Measurements from ENCODE around the gene PRSS2. TPM values are rescaled to one million over a fixed set of nuclear protein-coding genes. Genes with fewer than 3 reads are reported as not detected.

The PRSS2 gene
- total RNA-seq, result not detected in 2 replicates

DNA sequence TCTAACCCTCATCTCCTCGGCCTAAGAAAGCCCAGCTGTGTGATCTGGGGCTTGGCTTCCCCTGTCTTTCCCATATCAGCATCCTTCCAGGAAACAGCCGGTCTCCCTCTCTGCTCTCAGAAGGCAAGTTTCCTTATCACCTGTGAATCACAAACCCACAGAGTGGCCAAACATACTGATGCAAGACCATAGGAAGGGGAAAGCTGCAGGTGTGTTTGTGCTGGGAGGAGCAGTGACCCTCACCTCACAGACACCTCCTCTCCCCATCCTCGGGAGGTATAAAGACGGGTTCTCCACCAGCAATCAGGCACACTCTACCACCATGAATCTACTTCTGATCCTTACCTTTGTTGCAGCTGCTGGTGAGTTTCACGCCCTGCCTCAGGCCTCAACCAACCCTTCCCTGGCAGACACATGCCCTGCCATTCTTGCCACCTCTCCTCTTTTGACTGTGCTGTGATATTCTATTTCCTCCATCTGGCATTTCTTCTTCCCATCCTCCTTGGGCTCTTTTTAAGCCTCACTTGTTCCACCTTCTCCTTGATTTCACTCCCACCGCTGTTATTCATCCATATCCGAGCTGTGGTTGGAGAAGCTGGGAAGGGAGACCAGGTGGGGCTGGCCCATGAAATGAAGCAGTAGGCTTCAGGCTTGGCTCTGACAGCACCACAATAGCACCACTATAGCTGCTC, at the start of gene PRSS2:
Gene PRSS2, plus strand, starts transcription at position 310 of the 692 bp plus-strand sequence. Its CDS starts 13 bp downstream, at position 323.

DNA sequence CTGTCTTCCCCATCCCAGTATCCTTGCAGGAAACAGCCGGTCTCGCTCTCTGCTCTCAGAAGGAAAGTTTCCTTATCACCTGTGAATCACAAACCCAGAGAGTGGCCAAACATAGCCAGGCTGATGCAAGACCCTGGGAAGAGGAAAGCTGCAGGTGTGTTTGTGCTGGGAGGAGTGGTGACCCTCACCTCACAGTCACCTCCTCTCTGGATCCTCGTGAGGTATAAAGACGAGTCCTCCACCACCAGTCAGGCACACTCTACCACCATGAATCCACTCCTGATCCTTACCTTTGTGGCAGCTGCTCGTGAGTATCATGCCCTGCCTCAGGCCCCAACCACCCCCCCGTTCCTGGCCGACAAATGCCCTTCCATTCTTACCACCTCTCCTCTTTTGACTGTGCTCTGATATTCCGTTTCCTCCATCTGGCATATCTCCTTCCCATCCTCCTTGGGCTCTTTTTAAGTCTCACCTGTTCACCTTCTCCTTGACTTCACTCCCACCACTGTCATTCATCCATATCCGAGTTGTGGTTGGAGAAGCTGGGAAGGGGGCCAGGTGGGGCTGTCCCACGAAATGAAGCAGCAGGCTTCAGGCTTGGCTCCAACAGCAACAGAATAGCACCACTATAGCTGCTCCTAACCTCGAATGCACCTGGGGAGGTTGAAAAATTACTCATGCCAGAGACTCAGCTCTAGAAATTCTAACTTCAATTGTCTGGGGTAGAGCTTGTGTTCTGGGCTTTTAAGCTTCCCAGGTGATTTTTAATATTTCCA, 21.4 kb upstream of the PRSS2 start, which contains the start of gene PRSS1:
Gene PRSS1, plus strand, starts transcription at position 255 of the 776 bp plus-strand sequence. Its CDS starts 13 bp downstream, at position 268.

Other genes starting within 250 kb of the PRSS2 start
- gene PRSS1, start 21.5 kb upstream of the PRSS2 start, total RNA-seq, result not detected in 2 replicates
- under 0.01 TPM in 1 of 2 replicates, not detected in the other for gene EPHB6, start 84.1 kb downstream of the PRSS2 start, total RNA-seq
- not detected in 2 replicates for gene TRPV6, start 114.8 kb downstream of the PRSS2 start, total RNA-seq
- gene TRPV5, start 162.8 kb downstream of the PRSS2 start, total RNA-seq, result not detected in 2 replicates
- gene LLCFC1, start 168.5 kb downstream of the PRSS2 start, total RNA-seq, result not detected in 2 replicates
- not detected in 2 replicates for gene KEL, start 191.4 kb downstream of the PRSS2 start, total RNA-seq